Naive thymus-derived CD4-positive, alpha-beta T cell (primary cell): Measurements from ENCODE around the gene PLCB3. TPM values are rescaled to one million over a fixed set of nuclear protein-coding genes. Genes with fewer than 3 reads are reported as not detected.

Source experiments
- ATAC-seq: fragments of 150-1000 bp; cut with Tn5 transposase; 2 replicates; pipeline ENCODE4 v1.10.0; 2021; ENCODE audit warnings: mild to moderate bottlenecking, moderate library complexity
- CTCF ChIA-PET: fragments of 350-600 bp; sonication (Branson Sonifier 250); formaldehyde crosslinking; loops from one replicate; lab custom pipeline; 2021; ENCODE audit warnings: antibody characterized with exemption; lab: Charles Lee
- POLR2A ChIA-PET: fragments of 350-600 bp; sonication (Branson Sonifier 250); formaldehyde crosslinking; loops from one replicate; lab custom pipeline; 2021; ENCODE audit warnings: antibody characterized with exemption, inconsistent platforms; lab: Charles Lee
- DNase-seq, 9 donors: peaks; one replicate each; pipeline versions ENCODE4 v3.0.0 to v3.0.0-alpha.2; 2020 to 2022; ENCODE audit warnings: mixed read lengths in 1 of 9
- H3K27ac ChIP-seq: one replicate; pipeline ENCODE4 v1.7.0; 2013; ENCODE audit warnings: mild to moderate bottlenecking, low read depth, low read length, moderate library complexity
- H3K27me3 ChIP-seq, 2 donors: one replicate each; pipeline ENCODE4 v1.7.0; 2013; ENCODE audit warnings: low read length in 2 of 2, mild to moderate bottlenecking in 2 of 2, moderate library complexity in 2 of 2; ENCODE audit not compliant: control insufficient read depth in 2 of 2, insufficient read depth in 2 of 2
- H3K36me3 ChIP-seq, 3 experiments: 1 replicate in 2 of 3; 2 replicates in 1 of 3; pipeline ENCODE4 v1.7.0; 2013; ENCODE audit warnings: low read length in 3 of 3, mild to moderate bottlenecking in 3 of 3, moderate library complexity in 1 of 3; ENCODE audit not compliant: insufficient read depth in 3 of 3, control insufficient read depth in 2 of 3
- H3K4me1 ChIP-seq, 2 donors: one replicate each; pipeline ENCODE4 v1.7.0; 2013; ENCODE audit warnings: low read length in 2 of 2, mild to moderate bottlenecking in 2 of 2, moderate library complexity in 1 of 2; ENCODE audit not compliant: control insufficient read depth in 2 of 2, insufficient read depth in 2 of 2
- H3K4me3 ChIP-seq: 2 replicates; pipeline ENCODE4 v1.7.0; 2013; ENCODE audit warnings: mild to moderate bottlenecking, low read length
- H3K9me3 ChIP-seq, 3 experiments: 1 replicate in 2 of 3; 2 replicates in 1 of 3; pipeline ENCODE4 v1.7.0; 2013; ENCODE audit warnings: low read length in 3 of 3; ENCODE audit not compliant: control insufficient read depth in 2 of 3
- H3K27ac Mint-ChIP-seq, 9 donors: one replicate each; pipeline ENCODE4 v1.8.0; 2020 to 2022; ENCODE audit warnings: mixed read lengths in 9 of 9, mild to moderate bottlenecking in 8 of 9, moderate library complexity in 5 of 9, inconsistent platforms in 2 of 9
- H3K27me3 Mint-ChIP-seq, 5 donors: one replicate each; pipeline ENCODE4 v1.8.0; 2021 to 2022; ENCODE audit warnings: mixed read lengths in 5 of 5, mild to moderate bottlenecking in 1 of 5
- H3K36me3 Mint-ChIP-seq, 5 donors: one replicate each; pipeline ENCODE4 v1.8.0; 2020 to 2022; ENCODE audit warnings: mixed read lengths in 5 of 5, mild to moderate bottlenecking in 3 of 5, inconsistent platforms in 1 of 5
- H3K4me1 Mint-ChIP-seq, 7 donors: one replicate each; pipeline ENCODE4 v1.8.0; 2020 to 2022; ENCODE audit warnings: mixed read lengths in 7 of 7, mild to moderate bottlenecking in 3 of 7, inconsistent platforms in 1 of 7
- H3K4me3 Mint-ChIP-seq, 10 donors: one replicate each; pipeline ENCODE4 v1.8.0; 2020 to 2022; ENCODE audit warnings: mild to moderate bottlenecking in 10 of 10, mixed read lengths in 10 of 10, moderate library complexity in 6 of 10, inconsistent platforms in 2 of 10
- H3K9me3 Mint-ChIP-seq, 11 donors: one replicate each; pipeline ENCODE4 v1.8.0; 2020 to 2022; ENCODE audit warnings: mixed read lengths in 11 of 11, mild to moderate bottlenecking in 4 of 11, inconsistent platforms in 1 of 11, moderate library complexity in 1 of 11
- intact Hi-C, 2 donors: fragments of 100-400 bp; cut with micrococcal nuclease; formaldehyde crosslinking; loops; one replicate each; pipeline ENCODE4 v1.15.1; 2023
- polyA plus RNA-seq, 2 donors: library from polyadenylated mRNA; unstranded; fragments of 300-500 nt; fragmentation: Illumina TruSeq; gene quantifications; one replicate each; pipeline ENCODE4 v1.2.3, GENCODE V29; 2021
- total RNA-seq, 6 experiments: library from RNA in 5 of 6; stranded (reverse) in 5 of 6; gene quantifications; 1 replicate in 5 of 6; 2 replicates in 1 of 6; pipeline ENCODE4 v1.2.3 and lab custom pipeline; 2021 to 2026

Gene PLCB3
- total and polyA plus RNA-seq, 7 experiments from 2014 or later: 0.19 to 12.1 (median 7.1) TPM

GRCh38 chr11:64259533-64260067, 8.3 kb downstream of the PLCB3 start:
- no peaks in the 10 kb centered on the region for H3K9me3 ChIP-seq
- peaks cover 0 to 7% (median 2%) of the 10 kb centered on the region in 5 donors for H3K36me3 Mint-ChIP-seq
- ChIA-PET POLR2A (interaction anchor here (0.6 kb wide), 1 partner anchor 448 kb away, joined by 4 read pairs; no protein-coding TSS in a partner anchor), CTCF (no interaction called here)
- no peak overlapping the region for H3K4me3 Mint-ChIP-seq
- H3K4me1 Mint-ChIP-seq: peaks cover 0 to 9% (median 0%) of the 10 kb centered on the region in 7 donors
- no peaks in the 10 kb centered on the region for H3K4me1 ChIP-seq
- H3K9me3 Mint-ChIP-seq: no peaks in the 10 kb centered on the region
- H3K27me3 Mint-ChIP-seq: no peaks in the 10 kb centered on the region
- H3K27ac ChIP-seq: no peak overlapping the region
- H3K27ac Mint-ChIP-seq: no peak overlapping the region
- DNase-seq (no peak), ATAC-seq (no peak)
- no peaks in the 10 kb centered on the region for H3K27me3 ChIP-seq
- intact Hi-C loops: no loop called here
- H3K4me3 ChIP-seq: no peak overlapping the region
- H3K36me3 ChIP-seq: peaks cover 0 to 11% (median 0%) of the 10 kb centered on the region in 3 experiments

- intact Hi-C loops: no loop called here
- Mint-ChIP-seq H3K4me3 (no peak overlapping the region), H3K9me3 (no peaks in the 10 kb centered on the region), H3K27me3 (no peaks in the 10 kb centered on the region), H3K36me3 (peaks cover 0 to 7% (median 2%) of the 10 kb centered on the region in 5 donors), H3K27ac (peak overlapping the region in 2 of 9 donors; percentile 5 to 56), H3K4me1 (peaks cover 0 to 9% (median 0%) of the 10 kb centered on the region in 7 donors)
- POLR2A ChIA-PET: interaction anchor here (0.6 kb wide), 1 partner anchor 447 kb away, joined by 4 read pairs; no protein-coding TSS in a partner anchor
- Histone ChIP-seq H3K9me3 (no peaks in the 10 kb centered on the region), H3K27ac (no peak overlapping the region), H3K27me3 (no peaks in the 10 kb centered on the region), H3K36me3 (peaks cover 0 to 11% (median 0%) of the 10 kb centered on the region in 3 experiments), H3K4me1 (no peaks in the 10 kb centered on the region), H3K4me3 (no peak overlapping the region)
- CTCF ChIA-PET: no interaction called here
- ATAC-seq: no peak
- no peak for DNase-seq
Measured at GRCh38 chr11:64260147-64260708, 8.9 kb downstream of the PLCB3 start.

- Histone ChIP-seq H3K27me3 (no peaks in the 10 kb centered on the region), H3K36me3 (peaks cover 0 to 11% (median 0%) of the 10 kb centered on the region in 3 experiments), H3K9me3 (no peaks in the 10 kb centered on the region), H3K4me1 (no peaks in the 10 kb centered on the region), H3K4me3 (no peak overlapping the region), H3K27ac (no peak overlapping the region)
- ChIA-PET POLR2A (no interaction called here), CTCF (interaction anchor here (1.5 kb wide), 1 partner anchor 12 kb away, joined by 3 read pairs; no protein-coding TSS in a partner anchor)
- intact Hi-C loops: no loop called here
- peaks cover 0 to 9% (median 0%) of the 10 kb centered on the region in 7 donors for H3K4me1 Mint-ChIP-seq
- no peak overlapping the region for H3K27ac Mint-ChIP-seq
- H3K9me3 Mint-ChIP-seq: no peaks in the 10 kb centered on the region
- ATAC-seq (no peak), DNase-seq (no peak)
- H3K27me3 Mint-ChIP-seq: no peaks in the 10 kb centered on the region
- peaks cover 0 to 7% (median 3%) of the 10 kb centered on the region in 5 donors for H3K36me3 Mint-ChIP-seq
- no peak overlapping the region for H3K4me3 Mint-ChIP-seq
Measured at GRCh38 chr11:64261556-64262080, 10.3 kb downstream of the PLCB3 start.

GRCh38 chr11:64262271-64263002, 11.1 kb downstream of the PLCB3 start:
- Histone ChIP-seq H3K27me3 (no peaks in the 10 kb centered on the region), H3K4me3 (no peak overlapping the region), H3K4me1 (no peaks in the 10 kb centered on the region), H3K9me3 (no peaks in the 10 kb centered on the region), H3K36me3 (peaks cover 0 to 11% (median 0%) of the 10 kb centered on the region in 3 experiments), H3K27ac (no peak overlapping the region)
- POLR2A ChIA-PET: no interaction called here
- ATAC-seq (no peak), DNase-seq (no peak)
- H3K4me1 Mint-ChIP-seq: peaks cover 0 to 8% (median 0%) of the 10 kb centered on the region in 7 donors
- no peak overlapping the region for H3K27ac Mint-ChIP-seq
- peaks cover 0 to 7% (median 3%) of the 10 kb centered on the region in 5 donors for H3K36me3 Mint-ChIP-seq
- H3K4me3 Mint-ChIP-seq: no peak overlapping the region
- no peaks in the 10 kb centered on the region for H3K27me3 Mint-ChIP-seq
- CTCF ChIA-PET: interaction anchor here (1.3 to 1.5 kb wide), 3 partner anchors 12 to 58 kb away, joined by 3 to 4 read pairs (median 3); no protein-coding TSS in a partner anchor
- intact Hi-C loops: no loop called here
- no peaks in the 10 kb centered on the region for H3K9me3 Mint-ChIP-seq

- no peak overlapping the region for H3K27ac ChIP-seq
- peaks cover 0 to 13% (median 8%) of the 10 kb centered on the region in 7 donors for H3K4me1 Mint-ChIP-seq
- peaks cover under 1 to 3% of the 10 kb centered on the region in 2 donors for H3K4me1 ChIP-seq
- no peaks in the 10 kb centered on the region for H3K27me3 Mint-ChIP-seq
- no peak overlapping the region for H3K4me3 ChIP-seq
- H3K36me3 Mint-ChIP-seq: peaks cover 0 to 7% (median 3%) of the 10 kb centered on the region in 5 donors
- no peaks in the 10 kb centered on the region for H3K27me3 ChIP-seq
- ChIA-PET CTCF (interaction anchor here (1.3 to 1.4 kb wide), 2 partner anchors 13 to 59 kb away, joined by 3 to 4 read pairs; no protein-coding TSS in a partner anchor), POLR2A (interaction anchor here (0.6 to 1.0 kb wide), 2 partner anchors 16 to 30 kb away, joined by 3 to 4 read pairs; no protein-coding TSS in a partner anchor)
- H3K36me3 ChIP-seq: peaks cover 0 to 11% (median 0%) of the 10 kb centered on the region in 3 experiments
- no peaks in the 10 kb centered on the region for H3K9me3 ChIP-seq
- ATAC-seq (no peak), DNase-seq (no peak)
- no peak overlapping the region for H3K4me3 Mint-ChIP-seq
- intact Hi-C loops: no loop called here
- no peaks in the 10 kb centered on the region for H3K9me3 Mint-ChIP-seq
- no peak overlapping the region for H3K27ac Mint-ChIP-seq
Measured at GRCh38 chr11:64263021-64263946, 12.0 kb downstream of the PLCB3 start.
